OCI-LY7 (cell line): ENCODE data around the gene COL23A1. TPM values are rescaled to one million over a fixed set of nuclear protein-coding genes. Genes with fewer than 3 reads are reported as not detected.

Experiments used
- BruUV-seq: library from RNA; stranded (reverse); fragments of 400-500 nt; replicated peaks from 2 replicates; lab custom pipeline; 2021; lab: Mats Ljungman, UMichigan
- CTCF ChIA-PET: fragments of 300-600 bp; sonication (Branson Sonifier 250); formaldehyde crosslinking; loops from one replicate; lab custom pipeline; 2022; ENCODE audit warnings: antibody characterized with exemption; ENCODE audit not compliant: unreplicated experiment; lab: Charles Lee
- POLR2A ChIA-PET: fragments of 300-600 bp; sonication (Branson Sonifier 250); formaldehyde crosslinking; loops from one replicate; lab custom pipeline; 2022; ENCODE audit warnings: antibody characterized with exemption; lab: Charles Lee
- DNase-seq: peaks from one replicate; pipeline ENCODE4 v3.0.0-alpha.2; 2015; ENCODE audit warnings: low spot score
- H2AFZ ChIP-seq: fragments of 200-600 bp; sonication (generic), shearing (Covaris generic); 2 replicates; pipeline ENCODE4 v1.6.1; 2014; ENCODE audit warnings: mild to moderate bottlenecking, antibody characterized with exemption, low read length, moderate library complexity
- H3K27ac ChIP-seq: fragments of 200-600 bp; sonication (generic); 2 replicates; pipeline ENCODE4 v1.5.1; 2014; ENCODE audit warnings: mixed run types, low read depth, mild to moderate bottlenecking, moderate library complexity, low read length, inconsistent platforms; ENCODE audit not compliant: poor library complexity, severe bottlenecking
- H3K36me3 ChIP-seq: fragments of 200-600 bp; sonication (generic); 2 replicates; pipeline ENCODE4 v1.6.1; 2014; ENCODE audit warnings: mild to moderate bottlenecking, antibody characterized with exemption, low read length, moderate library complexity, mixed read lengths; ENCODE audit not compliant: insufficient read depth
- H3K4me1 ChIP-seq: fragments of 200-600 bp; sonication (generic); 2 replicates; pipeline ENCODE4 v1.5.1; 2014; ENCODE audit warnings: mild to moderate bottlenecking, low read length; ENCODE audit not compliant: insufficient read depth, poor library complexity, severe bottlenecking
- H3K4me2 ChIP-seq: fragments of 200-600 bp; sonication (generic); 2 replicates; pipeline ENCODE4 v1.6.1; 2014; ENCODE audit warnings: mild to moderate bottlenecking, low read length
- H3K4me3 ChIP-seq: fragments of 200-600 bp; sonication (generic); 2 replicates; pipeline ENCODE4 v1.5.1; 2014; ENCODE audit warnings: mild to moderate bottlenecking, low read depth, low read length; ENCODE audit not compliant: poor library complexity, severe bottlenecking
- H3K79me2 ChIP-seq: fragments of 200-600 bp; sonication (generic); 2 replicates; pipeline ENCODE4 v1.6.1; 2016; ENCODE audit warnings: low read depth, mild to moderate bottlenecking, low read length, moderate library complexity, mixed read lengths; ENCODE audit not compliant: insufficient read depth
- H3K9me2 ChIP-seq: fragments of 200-600 bp; sonication (generic); 2 replicates; pipeline ENCODE4 v1.6.1; 2016; ENCODE audit warnings: mild to moderate bottlenecking, low read length, mixed read lengths; ENCODE audit not compliant: insufficient read depth
- H3K9me3 ChIP-seq: fragments of 200-600 bp; sonication (generic); 2 replicates; pipeline ENCODE4 v1.6.1; 2014; ENCODE audit warnings: mild to moderate bottlenecking, mixed run types, low read length, mixed read lengths
- H4K20me1 ChIP-seq: fragments of 200-600 bp; sonication (generic); 2 replicates; pipeline ENCODE4 v1.6.1; 2014; ENCODE audit warnings: mild to moderate bottlenecking, antibody characterized with exemption, low read length, moderate library complexity, mixed read lengths; ENCODE audit not compliant: insufficient read depth
- CTCF ChIP-seq: fragments of 200-600 bp; sonication (generic); conservative IDR thresholded peaks from 2 replicates; pipeline ENCODE4 v1.5.1; 2014; ENCODE audit warnings: mild to moderate bottlenecking, antibody characterized with exemption, low read length, moderate library complexity, mixed read lengths
- EZH2phosphoT487 ChIP-seq: fragments of 200-600 bp; sonication (generic); IDR thresholded peaks from 2 replicates; pipeline ENCODE4 v1.6.1; 2018; ENCODE audit warnings: low read depth, borderline replicate concordance, mild to moderate bottlenecking, mixed run types, antibody characterized with exemption, low read length, moderate library complexity, mixed read lengths
- intact Hi-C: fragments of 100-400 bp; cut with micrococcal nuclease; formaldehyde crosslinking; loops from one replicate; pipeline ENCODE4 v1.10.0; 2022; ENCODE audit not compliant: unreplicated experiment
- total RNA-seq, 2 experiments: library from RNA; depleted of rRNA in 1 of 2; stranded (reverse); fragments of >200 nt in 1 of 2; shearing (Covaris generic) in 1 of 2; gene quantifications; 2 replicates each; pipeline ENCODE4 v1.2.3, GENCODE V29; 2014 to 2022

The COL23A1 gene
- total RNA-seq, 2 experiments from 2014 or later = 0.53 TPM; not detected in 1

GRCh38 chr5:178378527-178379484 lies 211.4 kb downstream of the COL23A1 start:
- ChIA-PET POLR2A (no interaction called here), CTCF (no interaction called here)

GRCh38 chr5:178377583-178378270 lies 212.5 kb downstream of the COL23A1 start:
- H3K9me2 ChIP-seq = no peaks in the 10 kb centered on the region
- no peak for DNase-seq
- intact Hi-C loops = no loop called here
- H3K4me3 ChIP-seq = no peak overlapping the region
- no peak overlapping the region for H3K4me2 ChIP-seq
- H3K79me2 ChIP-seq = no peaks in the 10 kb centered on the region
- ChIA-PET POLR2A (no interaction called here), CTCF (no interaction called here)
- H4K20me1 ChIP-seq = no peaks in the 10 kb centered on the region
- H3K9me3 ChIP-seq = no peaks in the 10 kb centered on the region
- H3K27ac ChIP-seq = no peak overlapping the region
- no peak overlapping the region for H2AFZ ChIP-seq
- no peaks in the 10 kb centered on the region for H3K36me3 ChIP-seq
- no peaks in the 10 kb centered on the region for H3K4me1 ChIP-seq
- no TSS peak for BruUV-seq
- no peak for TF ChIP-seq EZH2phosphoT487

More at GRCh38 chr5:178378527-178379484, 211.4 kb downstream of the COL23A1 start:
- Histone ChIP-seq H4K20me1 (no peaks in the 10 kb centered on the region), H3K4me2 (no peak overlapping the region), H3K9me2 (no peaks in the 10 kb centered on the region), H3K4me3 (no peak overlapping the region), H2AFZ (no peak overlapping the region), H3K9me3 (no peaks in the 10 kb centered on the region), H3K79me2 (no peaks in the 10 kb centered on the region), H3K4me1 (no peaks in the 10 kb centered on the region), H3K36me3 (no peaks in the 10 kb centered on the region), H3K27ac (no peak overlapping the region)
- DNase-seq = no peak
- intact Hi-C loops = no loop called here
- no peak for TF ChIP-seq CTCF
- no peak for TF ChIP-seq EZH2phosphoT487
- BruUV-seq = no TSS peak

GRCh38 chr5:178376921-178377582 lies 213.1 kb downstream of the COL23A1 start:
- BruUV-seq = no TSS peak
- Histone ChIP-seq H2AFZ (no peak overlapping the region), H3K4me2 (no peak overlapping the region), H3K4me1 (no peaks in the 10 kb centered on the region), H3K9me3 (no peaks in the 10 kb centered on the region), H3K79me2 (no peaks in the 10 kb centered on the region), H3K27ac (no peak overlapping the region), H4K20me1 (no peaks in the 10 kb centered on the region), H3K9me2 (no peaks in the 10 kb centered on the region), H3K4me3 (no peak overlapping the region), H3K36me3 (no peaks in the 10 kb centered on the region)
- DNase-seq = no peak
- ChIA-PET POLR2A (no interaction called here), CTCF (no interaction called here)
- intact Hi-C loops = no loop called here
- no peak for TF ChIP-seq CTCF
- no peak for TF ChIP-seq EZH2phosphoT487
